MCF 10A (cell line): ENCODE data around the gene IFT172. TPM values are rescaled to one million over a fixed set of nuclear protein-coding genes. Genes with fewer than 3 reads are reported as not detected.

ENCODE experiments used
- BruUV-seq: library from RNA; stranded (reverse); fragments of 400-500 nt; replicated peaks from 2 replicates; lab custom pipeline; 2021; lab: Mats Ljungman, UMichigan
- CTCF ChIA-PET: fragments of 300-600 bp; sonication (Branson Sonifier 250); formaldehyde crosslinking; extraction: SDS; loops from one replicate; lab custom pipeline; 2021; ENCODE audit warnings: antibody characterized with exemption, inconsistent platforms; lab: Yijun Ruan, JAX
- POLR2A ChIA-PET: fragments of 300-600, 350-650 bp; sonication (Branson Sonifier 250); formaldehyde crosslinking; extraction: SDS; loops from one replicate; lab custom pipeline; 2020; ENCODE audit warnings: antibody characterized with exemption, inconsistent platforms; lab: Yijun Ruan, JAX
- DNase-seq: peaks from one replicate; pipeline ENCODE4 v3.0.0-alpha.2; 2018; ENCODE audit not compliant: unreplicated experiment
- H3K27ac Mint-ChIP-seq: one replicate; pipeline ENCODE4 v1.8.0; 2022; ENCODE audit warnings: mild to moderate bottlenecking, low read depth, mixed read lengths; ENCODE audit not compliant: unreplicated experiment
- H3K27me3 Mint-ChIP-seq: one replicate; pipeline ENCODE4 v1.8.0; 2022; ENCODE audit warnings: mixed read lengths; ENCODE audit not compliant: insufficient read depth, unreplicated experiment
- H3K36me3 Mint-ChIP-seq: one replicate; pipeline ENCODE4 v1.8.0; 2022; ENCODE audit warnings: mild to moderate bottlenecking, moderate library complexity, mixed read lengths; ENCODE audit not compliant: insufficient read depth, unreplicated experiment
- H3K4me1 Mint-ChIP-seq: one replicate; pipeline ENCODE4 v1.8.0; 2022; ENCODE audit warnings: mixed read lengths; ENCODE audit not compliant: insufficient read depth, unreplicated experiment
- H3K4me3 Mint-ChIP-seq: one replicate; pipeline ENCODE4 v1.8.0; 2022; ENCODE audit warnings: mild to moderate bottlenecking, moderate library complexity, mixed read lengths; ENCODE audit not compliant: unreplicated experiment
- H3K9me3 Mint-ChIP-seq: one replicate; pipeline ENCODE4 v1.8.0; 2022; ENCODE audit warnings: mixed read lengths; ENCODE audit not compliant: unreplicated experiment
- intact Hi-C: fragments of 100-400 bp; cut with micrococcal nuclease; formaldehyde crosslinking; loops from 2 replicates; pipeline ENCODE4 v1.14.1; 2022
- total RNA-seq: library from RNA; stranded (reverse); gene quantifications from 2 replicates; pipeline ENCODE4 v1.2.3, GENCODE V29; 2022
- TF ChIP-seq, protein P1 (sequence below): fragments of 200-600 bp; IDR thresholded peaks from one replicate; pipeline ENCODE4 v1.8.0; 2022; ENCODE audit warnings: antibody characterized with exemption, mild to moderate bottlenecking; ENCODE audit not compliant: unreplicated experiment

IFT172 gene
- total RNA-seq, 1 experiment from 2014 or later, result 22.3 TPM

DNA sequence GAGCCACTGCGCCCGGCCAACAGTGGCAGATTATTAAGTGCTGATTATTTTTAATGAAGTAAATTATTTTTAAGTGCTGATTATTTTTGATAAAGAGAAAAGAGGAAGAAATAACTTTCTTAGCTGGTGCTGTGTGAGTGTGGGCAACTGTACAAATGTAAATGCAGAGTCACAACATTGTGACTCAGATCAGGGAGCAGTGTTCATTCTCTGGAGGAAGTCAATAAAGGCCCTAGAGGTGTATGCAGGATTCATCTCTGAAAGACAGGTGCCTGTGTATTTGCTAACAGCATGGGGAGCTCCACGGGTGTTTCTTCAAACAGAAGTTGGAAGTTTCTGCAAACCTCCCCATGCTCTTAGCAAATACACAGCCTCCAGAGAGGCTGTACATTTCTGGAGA lies 41.2 kb downstream of the IFT172 start:
- BruUV-seq, result no TSS peak
- no peaks in the 10 kb centered on the region for H3K27me3 Mint-ChIP-seq
- H3K9me3 Mint-ChIP-seq, result no peaks in the 10 kb centered on the region
- intact Hi-C loops, result no loop called here
- peaks cover 9% of the 10 kb centered on the region for H3K4me1 Mint-ChIP-seq
- H3K27ac Mint-ChIP-seq, result no peak overlapping the region
- TF ChIP-seq, protein P1, sequence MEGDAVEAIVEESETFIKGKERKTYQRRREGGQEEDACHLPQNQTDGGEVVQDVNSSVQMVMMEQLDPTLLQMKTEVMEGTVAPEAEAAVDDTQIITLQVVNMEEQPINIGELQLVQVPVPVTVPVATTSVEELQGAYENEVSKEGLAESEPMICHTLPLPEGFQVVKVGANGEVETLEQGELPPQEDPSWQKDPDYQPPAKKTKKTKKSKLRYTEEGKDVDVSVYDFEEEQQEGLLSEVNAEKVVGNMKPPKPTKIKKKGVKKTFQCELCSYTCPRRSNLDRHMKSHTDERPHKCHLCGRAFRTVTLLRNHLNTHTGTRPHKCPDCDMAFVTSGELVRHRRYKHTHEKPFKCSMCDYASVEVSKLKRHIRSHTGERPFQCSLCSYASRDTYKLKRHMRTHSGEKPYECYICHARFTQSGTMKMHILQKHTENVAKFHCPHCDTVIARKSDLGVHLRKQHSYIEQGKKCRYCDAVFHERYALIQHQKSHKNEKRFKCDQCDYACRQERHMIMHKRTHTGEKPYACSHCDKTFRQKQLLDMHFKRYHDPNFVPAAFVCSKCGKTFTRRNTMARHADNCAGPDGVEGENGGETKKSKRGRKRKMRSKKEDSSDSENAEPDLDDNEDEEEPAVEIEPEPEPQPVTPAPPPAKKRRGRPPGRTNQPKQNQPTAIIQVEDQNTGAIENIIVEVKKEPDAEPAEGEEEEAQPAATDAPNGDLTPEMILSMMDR, result no peak
- H3K4me3 Mint-ChIP-seq, result no peak overlapping the region
- POLR2A ChIA-PET, result interaction anchor here (0.6 to 3.3 kb wide), 3 partner anchors 16 to 41 kb away, joined by 3 to 27 read pairs (median 4); partner anchors contain the start of genes IFT172 and PPM1G
- H3K36me3 Mint-ChIP-seq, result peaks cover 35% of the 10 kb centered on the region
- CTCF ChIA-PET, result interaction anchor here (0.6 kb wide), 1 partner anchor 18 kb away, joined by 4 read pairs; no protein-coding TSS in a partner anchor
- DNase-seq, result no peak

- ChIA-PET POLR2A (interaction anchor here (0.8 to 5.2 kb wide), 13 partner anchors 10 to 218 kb away, joined by 3 to 51 read pairs (median 5); partner anchors contain the start of genes CCDC121, EIF2B4, GPN1 and NRBP1), CTCF (interaction anchor here (0.5 to 1.4 kb wide), 4 partner anchors 21 to 77 kb away, joined by 3 to 5 read pairs (median 4); no protein-coding TSS in a partner anchor)
- TF ChIP-seq, protein P1, result no peak
- Mint-ChIP-seq H3K4me1 (peaks cover 9% of the 10 kb centered on the region), H3K27ac (no peak overlapping the region), H3K9me3 (no peaks in the 10 kb centered on the region), H3K27me3 (no peaks in the 10 kb centered on the region), H3K4me3 (no peak overlapping the region), H3K36me3 (peaks cover 53% of the 10 kb centered on the region)
- peak; percentile 88 for DNase-seq
- intact Hi-C loops, result no loop called here
- BruUV-seq, result no TSS peak
These were observed 43.5 kb downstream of the IFT172 start for GRCh38 chr2:27446057-27446456.

DNA sequence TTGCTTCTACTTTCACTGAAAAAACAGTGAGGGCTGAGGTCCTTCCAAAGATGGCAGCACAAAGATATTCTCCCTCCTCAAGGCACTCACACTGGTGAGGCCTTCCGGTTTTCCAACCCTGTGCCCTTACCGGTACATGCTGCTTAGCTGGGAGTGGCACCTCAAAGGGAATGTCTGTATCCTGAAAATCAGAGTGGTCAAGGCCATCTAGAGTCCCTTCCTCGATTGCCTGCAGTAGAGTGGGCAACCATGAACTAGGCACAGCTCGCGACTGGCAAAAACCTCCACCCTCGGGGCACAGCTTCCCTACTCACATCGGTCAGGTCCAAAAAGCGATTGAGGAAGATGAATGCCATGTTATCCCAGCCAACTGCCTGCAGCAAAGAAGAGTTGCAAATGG lies 43.9 kb downstream of the IFT172 start:
- POLR2A ChIA-PET, result interaction anchor here (0.8 to 5.2 kb wide), 13 partner anchors 10 to 218 kb away, joined by 3 to 51 read pairs (median 5); partner anchors contain the start of genes CCDC121, EIF2B4, GPN1 and NRBP1
- H3K27ac Mint-ChIP-seq, result no peak overlapping the region

DNA sequence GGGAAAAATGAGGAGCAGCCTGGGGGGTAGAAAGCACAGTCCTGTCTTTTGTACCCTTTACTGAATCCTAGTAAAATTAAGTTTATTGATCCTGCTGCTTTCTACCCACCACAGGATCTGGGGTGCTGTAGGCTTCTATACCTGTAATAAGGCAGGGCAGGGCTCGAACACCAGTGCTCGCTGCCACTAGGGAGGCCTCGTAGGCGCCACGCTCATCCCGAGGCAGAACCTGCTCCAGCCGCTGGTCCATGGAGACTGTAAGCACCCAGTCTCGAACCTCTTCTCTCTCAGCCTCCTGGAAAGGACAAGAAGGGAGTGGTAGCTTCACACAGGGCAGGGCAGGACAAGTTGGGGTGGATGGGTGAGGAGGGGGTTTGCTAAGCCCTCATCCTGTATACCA lies 44.4 kb downstream of the IFT172 start:
- Mint-ChIP-seq H3K4me3 (no peak overlapping the region), H3K27ac (no peak overlapping the region), H3K36me3 (peaks cover 62% of the 10 kb centered on the region), H3K9me3 (no peaks in the 10 kb centered on the region), H3K27me3 (no peaks in the 10 kb centered on the region), H3K4me1 (peaks cover 9% of the 10 kb centered on the region)
- BruUV-seq, result no TSS peak
- ChIA-PET POLR2A (interaction anchor here (1.3 to 5.2 kb wide), 5 partner anchors 15 to 183 kb away, joined by 5 to 51 read pairs (median 11); partner anchors contain the start of genes CCDC121, EIF2B4, GPN1 and NRBP1), CTCF (interaction anchor here (0.7 to 1.4 kb wide), 2 partner anchors 38 to 184 kb away, joined by 4 to 5 read pairs; partner anchors contain the start of genes CCDC121 and GPN1)
- intact Hi-C loops, result no loop called here
- no peak for DNase-seq
- TF ChIP-seq, protein P1, result no peak

More for the DNA sequence above, 43.9 kb downstream of the IFT172 start:
- no peaks in the 10 kb centered on the region for H3K9me3 Mint-ChIP-seq
- DNase-seq, result no peak
- H3K27me3 Mint-ChIP-seq, result no peaks in the 10 kb centered on the region
- no TSS peak for BruUV-seq
- peaks cover 57% of the 10 kb centered on the region for H3K36me3 Mint-ChIP-seq
- peaks cover 9% of the 10 kb centered on the region for H3K4me1 Mint-ChIP-seq
- TF ChIP-seq, protein P1, result no peak
- H3K4me3 Mint-ChIP-seq, result no peak overlapping the region
- intact Hi-C loops, result no loop called here
- CTCF ChIA-PET, result interaction anchor here (0.7 to 1.4 kb wide), 3 partner anchors 36 to 76 kb away, joined by 3 to 5 read pairs (median 4); no protein-coding TSS in a partner anchor
